HTR-8/SVneo (cell line): ENCODE data around the gene OGFOD2.
"Not testable (repeated sequence)": the region's sequence is repeated elsewhere in the genome, so short reads cannot be mapped to it uniquely, and the experiment has no call there.

Experiments
- DNase-seq: peaks from one replicate; pipeline ENCODE4 v3.0.0; 2011; ENCODE audit warnings: low spot score, mixed read lengths; ENCODE audit not compliant: insufficient read length
- FAIRE-seq: peaks from 2 replicates; lab custom pipeline; 2011; peaks lifted over from hg19 to GRCh38; lab: Jason Lieb, UNC

Gene OGFOD2

DNA sequence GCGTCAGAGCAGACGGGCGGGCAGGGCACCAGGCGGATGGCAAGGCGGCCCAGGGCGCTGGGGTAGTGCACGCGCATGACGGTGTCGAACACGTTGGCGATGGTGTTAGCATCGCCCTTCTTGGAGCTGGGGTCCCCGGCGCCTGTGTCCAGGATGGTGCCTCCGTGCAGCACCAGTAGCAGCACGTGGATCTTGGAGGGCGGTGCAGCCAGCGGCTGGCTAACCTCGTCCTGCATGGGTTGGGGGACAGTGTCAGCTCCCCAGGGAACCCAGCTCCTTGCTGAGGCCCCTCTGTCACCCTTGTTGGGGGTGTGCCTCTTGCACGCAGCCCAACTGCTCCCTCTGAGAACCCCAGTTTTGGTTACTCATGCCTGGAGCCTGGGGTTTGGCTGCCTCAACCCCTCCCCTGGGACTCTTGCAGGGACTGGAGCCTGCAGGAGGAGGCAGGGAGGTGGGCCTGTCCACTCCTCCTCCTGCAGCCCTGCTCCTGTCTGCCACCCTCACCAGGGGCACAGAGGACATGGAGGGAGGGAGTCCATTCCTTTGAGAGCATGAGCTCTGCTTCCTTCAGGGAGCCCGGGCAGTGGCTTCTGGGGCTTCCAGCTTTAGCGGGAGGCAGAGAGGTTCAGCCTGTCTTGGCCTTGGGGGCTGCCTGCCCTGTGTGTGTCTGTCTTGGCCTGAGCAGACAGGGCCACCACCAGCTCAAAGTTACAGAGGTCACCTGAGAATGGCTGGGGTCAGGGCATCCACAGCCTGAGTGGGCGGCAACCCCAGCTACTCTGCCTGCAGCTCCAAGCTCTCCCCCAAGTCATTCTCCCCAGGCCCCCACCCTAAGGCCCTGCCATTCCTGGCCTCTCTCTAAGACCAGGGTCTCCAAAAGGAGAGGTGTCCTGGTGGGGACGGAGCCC lies 22.6 kb downstream of the OGFOD2 start:
- DNase-seq (no peak), FAIRE-seq (no peak)

DNA sequence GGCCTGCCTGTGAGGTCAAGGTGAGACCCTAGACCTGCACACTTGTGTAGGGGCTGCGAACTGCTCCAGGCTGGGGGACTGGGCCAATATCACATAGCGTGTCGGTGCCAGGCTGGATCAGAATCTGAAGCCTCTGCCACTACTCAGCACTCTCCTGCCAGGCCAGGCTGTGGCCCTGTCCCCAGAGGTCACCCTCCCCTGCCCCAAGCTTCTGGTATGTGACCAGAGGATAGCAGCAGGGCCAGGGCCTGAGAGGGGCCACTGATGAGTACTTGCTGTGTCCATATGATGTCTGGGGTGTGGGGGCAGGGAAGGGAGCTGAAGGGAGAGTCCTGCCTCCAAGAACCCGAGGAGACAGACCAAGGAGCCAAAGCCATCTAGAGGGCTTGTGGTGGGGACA lies 23.3 kb downstream of the OGFOD2 start:
- no peak for FAIRE-seq
- no peak for DNase-seq

DNA sequence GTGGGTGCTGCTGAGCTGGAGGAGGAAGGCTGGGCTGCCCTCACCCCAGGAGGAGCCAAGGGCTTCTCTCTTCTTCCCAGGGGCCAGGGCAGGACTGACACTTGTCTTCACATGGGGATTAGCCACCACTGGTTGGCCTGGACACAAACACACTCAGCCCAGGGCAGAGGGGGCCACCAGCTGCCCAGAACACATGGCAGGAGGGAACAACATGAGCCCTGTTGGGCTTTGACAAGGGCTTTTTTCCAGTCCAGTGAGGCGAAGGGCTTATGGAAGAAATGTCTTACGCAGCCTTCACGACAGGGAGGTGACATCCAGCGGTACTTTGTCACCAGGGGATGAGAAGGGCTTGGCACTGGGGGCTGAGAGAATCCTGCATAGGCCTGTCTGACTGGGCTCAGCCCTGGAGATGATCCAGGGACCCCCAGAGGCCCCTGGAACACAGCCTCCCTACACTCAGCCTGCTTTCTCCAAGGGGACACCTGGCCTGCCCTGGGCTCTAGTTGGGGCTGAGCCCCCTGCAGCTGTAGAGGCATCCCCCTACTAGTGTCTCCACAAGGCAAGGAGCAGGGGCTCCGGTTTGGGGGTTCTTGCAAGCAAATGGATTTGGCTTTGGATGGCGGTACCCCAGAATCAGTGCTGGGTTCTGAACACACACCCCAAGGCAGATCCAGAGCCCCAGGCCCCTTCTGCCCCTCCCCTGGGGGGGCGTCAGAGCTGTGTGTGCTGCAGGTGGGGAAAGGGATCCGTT lies 24.3 kb downstream of the OGFOD2 start:
- no peak for FAIRE-seq
- no peak for DNase-seq

DNA sequence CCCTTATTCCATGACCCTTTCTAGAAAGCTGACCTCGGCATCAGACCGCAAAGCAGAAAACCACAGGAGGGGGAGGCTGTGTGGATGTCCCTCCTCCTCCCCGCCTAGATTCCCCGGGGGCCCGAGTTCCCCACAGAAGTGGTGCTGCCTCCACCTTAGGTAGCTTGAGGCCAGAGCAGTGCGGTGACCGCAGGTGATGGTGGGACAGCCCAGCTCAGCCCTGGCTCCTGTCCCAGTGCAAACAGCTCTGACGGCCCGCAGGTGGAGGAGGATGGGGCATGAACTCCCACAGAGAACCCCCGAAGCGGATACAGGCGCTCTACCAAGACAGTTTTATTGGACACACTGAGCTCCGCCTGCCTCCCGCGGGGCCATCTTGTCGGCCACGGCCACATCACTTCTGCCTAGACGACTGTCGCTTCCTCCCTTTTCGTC lies 25.0 kb downstream of the OGFOD2 start:
- no peak for DNase-seq

DNA sequence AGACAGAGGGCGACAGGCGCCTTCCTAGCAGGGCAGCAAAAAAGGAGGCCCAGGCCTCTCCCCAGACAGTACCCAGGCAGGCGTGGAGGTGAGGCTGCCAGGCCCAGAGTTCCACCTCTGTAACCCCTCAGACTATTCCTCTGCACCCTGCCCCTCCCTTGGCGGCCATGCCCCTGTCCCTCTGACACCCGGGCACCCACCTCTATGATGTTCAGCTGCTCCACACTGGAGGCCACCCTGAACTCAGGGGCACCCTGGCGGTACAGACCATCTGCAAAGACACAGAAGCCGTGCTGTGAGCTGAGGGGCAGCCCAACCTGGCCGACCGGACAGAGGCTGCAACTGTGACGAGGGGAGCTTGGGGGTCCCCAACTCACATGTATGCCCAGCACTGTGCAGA lies 25.5 kb downstream of the OGFOD2 start:
- FAIRE-seq (no peak), DNase-seq (no peak)

More for the DNA sequence above, 25.0 kb downstream of the OGFOD2 start:
- FAIRE-seq = no peak

DNA sequence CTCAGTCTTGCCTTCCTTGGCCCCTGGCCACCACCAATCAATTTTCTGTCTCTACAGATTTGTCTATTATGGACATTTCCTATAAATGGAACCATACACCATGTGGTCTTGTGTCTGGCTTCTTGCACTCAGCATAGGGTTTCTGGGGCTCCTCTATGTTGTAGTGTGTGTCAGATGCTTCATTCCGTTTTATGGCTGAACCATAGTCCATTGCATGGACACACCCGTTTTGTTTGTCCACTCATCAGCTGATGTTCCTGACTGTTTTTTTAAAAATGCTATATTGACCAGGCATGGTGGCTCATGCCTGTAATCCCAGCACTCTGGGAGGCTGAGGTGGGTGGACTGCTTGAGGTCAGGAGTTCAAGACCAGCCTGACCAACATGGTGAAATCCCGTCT lies 26.4 kb downstream of the OGFOD2 start:
- DNase-seq (no peak), FAIRE-seq (no peak)

DNA sequence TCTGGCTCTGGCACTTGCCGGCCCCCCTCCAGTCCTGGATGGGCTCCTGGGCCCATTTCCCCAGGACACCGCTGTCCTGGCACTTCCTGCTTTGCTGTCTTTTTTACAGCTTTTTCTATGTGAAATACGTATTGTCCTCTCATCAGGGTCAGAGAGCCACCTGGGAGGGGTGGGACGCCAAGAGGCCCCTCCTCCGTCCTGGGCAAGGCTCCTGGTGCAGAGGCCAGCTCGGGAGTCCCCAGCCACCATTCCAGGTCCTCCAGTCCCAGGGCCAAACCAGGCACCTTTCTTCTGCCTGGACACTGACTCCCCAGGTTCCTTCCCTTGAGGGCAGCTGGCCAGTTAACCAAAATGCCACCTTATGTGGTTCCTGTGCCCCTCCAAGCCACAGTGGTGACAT lies 28.2 kb downstream of the OGFOD2 start:
- FAIRE-seq = no peak

DNA sequence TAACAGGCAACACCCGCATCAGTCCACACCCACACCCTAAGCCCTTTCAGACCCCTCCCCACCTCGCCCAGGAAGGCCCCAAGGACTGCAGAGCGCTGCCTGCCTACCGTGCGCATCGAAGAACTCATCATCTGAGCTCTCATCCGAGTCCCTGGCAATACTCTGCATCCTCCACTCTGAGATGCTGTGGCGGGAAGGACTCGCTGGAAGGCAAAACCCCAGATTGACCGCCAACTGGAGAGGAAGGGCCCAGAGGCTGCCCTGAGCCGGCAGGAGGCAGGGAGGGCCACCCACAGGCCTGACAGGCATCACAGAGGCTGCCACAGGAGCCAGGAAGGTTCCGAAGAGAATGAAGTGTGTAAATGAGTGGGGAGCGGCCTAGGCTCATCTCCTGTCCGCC lies 29.2 kb downstream of the OGFOD2 start:
- DNase-seq = no peak
- FAIRE-seq = no peak

More for the DNA sequence above, 28.2 kb downstream of the OGFOD2 start:
- no peak for DNase-seq

DNA sequence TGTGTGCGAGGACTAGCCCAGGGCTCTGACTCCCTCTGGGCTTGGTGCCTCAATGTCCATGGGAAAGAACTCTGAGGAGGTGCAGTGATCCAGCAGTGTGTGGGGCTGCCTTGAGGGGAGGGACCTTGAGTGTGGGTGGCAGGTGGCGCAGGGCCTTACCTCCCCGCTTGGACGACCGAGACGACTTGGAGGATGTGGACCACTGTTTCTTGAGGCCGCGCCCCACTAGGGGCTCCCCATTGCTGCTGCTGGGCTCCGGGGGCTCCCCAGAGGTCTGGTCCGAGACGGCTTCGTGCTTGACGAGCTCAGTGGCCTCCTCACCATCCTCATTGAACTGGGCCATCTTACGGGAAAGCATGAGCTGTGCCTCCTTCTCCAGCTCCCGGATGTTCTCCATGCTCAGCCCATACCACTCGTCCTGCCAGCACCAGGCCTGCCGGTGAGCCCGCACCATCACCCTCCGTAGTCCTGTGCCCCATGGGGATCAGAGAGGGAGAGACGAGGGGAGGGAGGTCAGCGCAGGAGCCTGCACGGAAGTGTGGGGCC lies 30.1 kb downstream of the OGFOD2 start:
- DNase-seq = no peak
- no peak for FAIRE-seq

DNA sequence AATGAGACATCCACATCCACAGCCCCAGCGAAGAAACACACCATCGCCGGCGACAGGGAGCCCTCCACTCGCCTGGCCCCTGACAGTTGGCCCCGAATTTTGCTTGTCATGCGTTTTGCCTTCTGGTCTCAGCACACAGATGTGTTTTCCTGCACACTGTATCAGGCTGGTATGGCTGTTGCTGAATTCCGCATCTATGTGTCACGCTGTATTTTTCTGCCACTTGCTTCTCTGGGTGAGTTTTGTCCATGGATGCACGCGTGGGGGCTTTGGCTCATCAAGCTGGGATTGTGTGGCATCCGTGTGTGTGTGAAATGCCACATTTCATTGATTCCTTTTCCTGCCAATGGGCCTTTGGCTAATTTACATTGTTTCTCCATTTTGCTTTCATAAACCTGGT lies 31.9 kb downstream of the OGFOD2 start:
- FAIRE-seq (no peak), DNase-seq (no peak)

DNA sequence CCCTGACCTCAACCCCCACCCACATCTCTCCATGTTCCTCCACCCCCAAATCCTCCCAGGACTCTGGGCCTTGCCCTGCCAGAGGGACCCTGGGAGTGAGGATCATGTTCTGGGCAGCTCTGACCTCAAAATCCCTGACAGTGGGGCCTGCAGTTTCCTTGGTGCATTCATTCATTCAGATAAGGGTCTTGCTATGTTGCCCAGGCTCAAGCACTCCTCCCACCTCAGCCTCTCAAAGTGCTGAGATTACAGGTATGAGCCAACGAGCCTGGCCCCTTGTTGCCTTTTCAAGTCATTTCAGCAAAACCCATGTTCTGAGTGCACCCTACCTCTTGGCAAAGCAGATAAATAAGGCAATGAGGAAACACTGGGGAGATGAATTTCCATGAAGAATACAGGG lies 35.1 kb downstream of the OGFOD2 start:
- FAIRE-seq (no peak), DNase-seq (no peak)

DNA sequence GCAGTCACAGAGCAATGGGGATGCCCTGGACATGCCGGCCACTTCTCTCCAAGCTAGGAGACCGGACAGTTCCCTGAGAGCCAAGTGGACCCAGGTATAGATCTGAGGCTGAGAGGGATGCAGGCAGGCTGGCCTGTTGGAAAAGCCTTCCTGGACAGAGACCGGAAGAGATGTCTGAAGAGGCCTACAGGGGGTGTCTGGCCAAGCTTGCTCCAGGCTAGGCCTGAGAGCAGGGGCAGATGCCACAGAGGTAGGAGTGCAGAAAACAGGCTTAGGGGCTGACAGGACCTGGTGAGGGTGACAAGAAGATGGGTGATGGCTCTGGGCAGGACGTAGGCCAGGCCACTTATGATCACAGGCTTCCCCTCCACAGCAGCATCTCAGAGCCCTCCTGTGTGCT lies 35.6 kb downstream of the OGFOD2 start:
- FAIRE-seq (no peak), DNase-seq (no peak)

DNA sequence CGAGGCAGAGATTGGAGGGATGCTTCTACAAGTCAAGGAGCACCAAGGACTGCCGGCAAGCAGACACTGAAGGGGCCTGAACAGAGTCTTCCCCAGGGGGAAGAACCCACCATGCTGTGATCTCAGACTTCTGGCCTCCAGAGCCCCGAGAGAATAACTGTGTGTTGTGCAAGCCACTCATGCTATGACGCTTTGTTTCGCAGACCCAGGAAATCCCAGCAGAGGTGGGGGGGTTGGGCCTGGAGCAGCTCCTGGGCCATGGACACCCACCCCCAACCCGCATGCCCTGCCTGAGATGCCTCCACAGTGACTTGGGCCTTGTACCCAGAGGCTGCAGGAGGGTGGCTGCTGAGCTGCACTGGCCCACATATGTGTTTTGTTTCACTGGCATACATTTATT lies 36.7 kb downstream of the OGFOD2 start:
- FAIRE-seq (no peak), DNase-seq (no peak)

DNA sequence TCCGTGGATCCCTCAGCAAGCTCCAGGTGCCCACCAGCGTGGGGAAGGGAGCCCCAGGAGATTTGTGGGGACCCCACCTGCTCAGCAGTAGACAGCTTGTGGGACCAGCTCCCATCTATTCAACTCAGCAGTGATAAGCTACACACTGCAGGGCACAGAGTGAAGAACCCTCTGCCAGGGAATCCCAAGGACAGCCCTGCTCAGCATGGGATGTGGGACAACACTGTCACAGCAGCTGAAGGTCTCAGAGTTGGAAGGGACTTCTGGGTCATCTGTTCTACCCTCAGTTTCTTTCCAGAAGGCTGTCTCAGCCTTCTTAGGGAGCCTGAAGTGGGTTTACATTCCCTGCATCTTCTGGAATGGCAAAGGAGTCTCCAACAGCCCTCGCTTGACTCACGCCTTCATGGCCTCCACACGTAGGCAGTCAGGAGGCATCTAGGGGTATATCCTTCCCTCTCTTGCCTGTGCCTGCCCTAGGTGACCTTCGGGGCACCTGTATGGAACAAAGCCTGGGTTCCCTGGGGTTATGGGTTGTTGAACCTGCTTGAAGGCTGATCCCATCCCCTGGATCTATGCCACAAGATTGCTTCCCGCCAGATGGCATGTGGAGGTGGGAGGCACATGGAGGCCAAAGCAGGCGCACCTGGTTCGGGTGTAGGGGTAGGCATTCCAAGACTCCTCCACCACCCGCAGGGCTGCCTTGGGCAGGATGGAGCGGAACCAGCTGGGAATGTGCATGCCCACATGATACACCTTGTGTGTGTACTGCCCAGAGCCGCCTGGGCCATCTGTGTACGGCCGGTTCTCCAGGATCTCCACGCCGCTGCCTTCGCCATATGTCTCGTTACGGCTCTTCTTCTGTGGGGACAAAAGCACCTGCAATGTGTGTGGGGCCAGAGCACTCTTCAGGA lies 38.4 kb downstream of the OGFOD2 start:
- DNase-seq (no peak), FAIRE-seq (no peak)

DNA sequence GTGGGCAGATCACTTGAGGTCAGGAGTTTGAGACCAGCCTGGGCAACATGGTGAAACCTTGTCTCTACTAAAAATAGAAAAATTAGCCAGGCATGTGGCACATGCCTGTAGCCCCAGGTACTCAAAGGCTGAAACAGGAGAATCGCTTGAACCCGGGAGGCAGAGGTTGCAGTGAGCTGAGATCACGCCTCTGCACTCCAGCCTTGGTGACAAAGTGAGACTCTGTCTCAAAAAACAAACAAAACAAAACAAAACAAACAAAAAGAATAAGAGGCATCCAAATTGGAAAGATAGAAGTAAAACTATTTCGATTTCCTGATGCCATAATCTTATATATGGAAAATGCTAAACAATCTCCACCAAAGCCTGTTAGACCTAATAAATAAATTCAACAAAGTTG lies 39.4 kb downstream of the OGFOD2 start:
- FAIRE-seq, DNase-seq: not testable (repeated sequence)

DNA sequence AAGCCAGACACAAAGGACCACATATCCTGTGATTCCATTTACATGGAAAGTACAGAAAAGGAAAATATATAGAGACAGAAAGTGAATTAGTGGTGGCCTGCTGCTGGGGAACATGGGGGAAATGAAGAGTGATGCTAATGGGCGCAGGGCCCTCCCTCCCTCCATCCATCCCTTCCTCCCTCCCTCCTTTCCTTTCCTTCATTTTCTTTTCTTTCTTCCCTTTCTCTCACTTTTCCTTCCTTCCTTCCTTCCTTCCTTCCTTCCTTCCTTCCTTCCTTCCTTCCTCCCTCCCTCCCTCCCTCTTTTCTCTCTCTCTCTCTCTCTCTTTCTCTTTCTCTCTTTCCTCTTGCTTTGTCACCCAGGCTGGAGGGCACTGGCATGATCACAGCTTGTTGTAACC lies 42.7 kb downstream of the OGFOD2 start:
- no peak for DNase-seq
- no peak for FAIRE-seq

DNA sequence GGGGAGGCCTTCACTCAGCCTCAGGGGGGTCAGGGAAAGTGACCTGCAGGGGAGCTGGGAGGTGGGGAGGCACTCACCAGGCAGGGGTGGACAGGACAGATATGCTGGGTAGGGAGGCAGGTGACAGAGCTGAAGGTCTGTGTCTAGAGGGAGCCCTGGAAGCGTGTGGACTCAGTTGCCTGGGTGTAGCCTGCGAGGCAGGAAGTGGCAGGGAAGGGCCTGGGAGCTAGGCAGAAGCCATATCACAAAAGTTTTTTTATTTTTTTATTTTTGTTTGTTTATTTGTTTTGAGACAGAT lies 44.7 kb downstream of the OGFOD2 start:
- DNase-seq = no peak
- FAIRE-seq = no peak

DNA sequence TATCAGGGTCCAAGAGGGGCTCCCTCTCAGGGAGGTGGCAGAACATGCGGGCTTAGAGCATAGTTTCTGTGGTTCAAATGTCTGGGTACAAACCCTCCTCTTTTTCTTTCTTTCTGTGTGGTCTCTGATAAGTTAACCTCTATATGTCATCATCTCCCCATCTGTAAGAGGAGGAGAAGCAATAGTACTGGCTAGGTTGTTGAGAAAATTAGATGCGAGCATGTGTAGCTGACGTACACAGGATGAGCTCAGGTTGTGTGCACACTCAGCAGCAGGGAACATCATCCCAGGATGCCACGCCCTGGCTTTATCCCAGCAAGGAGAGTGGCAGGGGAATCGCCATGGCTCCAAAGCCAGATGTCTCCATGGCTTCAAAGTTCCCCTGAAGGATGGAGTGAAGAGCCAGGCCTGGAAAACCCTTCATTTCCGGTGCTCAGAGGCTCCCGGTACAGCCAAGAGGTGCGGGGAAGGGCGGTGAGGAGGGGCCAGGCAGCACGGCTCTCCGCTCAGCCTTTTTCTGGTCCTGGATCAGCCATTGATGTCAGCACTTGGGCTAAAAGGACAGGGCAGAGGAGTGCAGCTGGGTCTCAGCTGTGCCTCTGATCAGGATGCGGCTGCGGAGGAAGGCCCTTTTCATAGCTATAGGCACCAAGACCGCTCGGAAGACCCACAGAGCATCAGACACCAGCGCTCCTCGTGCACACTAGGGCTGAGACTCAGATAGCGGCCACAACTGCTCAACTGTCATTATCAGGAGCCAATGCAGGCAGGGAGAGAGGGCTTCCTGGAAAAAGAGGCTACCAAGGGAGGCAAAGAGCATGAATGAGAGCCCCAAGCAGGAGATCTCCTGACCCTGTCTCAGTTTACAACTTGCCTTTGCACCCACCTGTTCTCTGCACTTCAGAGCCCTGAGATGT lies 46.9 kb downstream of the OGFOD2 start:
- DNase-seq (no peak), FAIRE-seq (no peak)

DNA sequence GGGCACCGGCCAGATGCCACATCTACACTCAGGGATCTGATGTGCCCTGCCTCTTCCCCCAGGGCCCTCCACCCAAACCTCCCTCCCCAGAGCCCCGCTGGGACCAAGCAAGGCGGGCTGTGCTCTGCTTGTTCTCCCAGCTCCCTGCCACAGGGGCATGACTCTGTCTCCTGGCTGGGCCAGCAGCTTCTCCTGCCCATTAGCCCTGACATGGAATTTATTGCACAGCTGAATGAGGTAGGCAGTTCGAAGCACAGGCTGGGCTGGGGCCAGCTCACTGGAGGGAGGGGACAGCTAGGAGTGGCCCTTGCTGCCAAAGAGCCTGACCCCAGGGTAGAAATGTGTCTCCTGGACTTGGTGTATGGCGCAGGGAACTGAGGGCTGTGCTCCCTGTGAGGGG lies 47.8 kb downstream of the OGFOD2 start:
- no peak for FAIRE-seq

More for the DNA sequence above, 47.8 kb downstream of the OGFOD2 start:
- DNase-seq = no peak
